MM.1S (cell line): Measurements from ENCODE around the gene L1CAM.
A peak's percentile ranks its signal among the peaks of the same experiment; 100 is the strongest.

Source experiments
- DNase-seq: peaks from one replicate; pipeline ENCODE4 v3.0.0-alpha.2; 2015
- H2AFZ ChIP-seq: fragments of 300-600 bp; sonication (generic); 2 replicates; pipeline ENCODE4 v1.6.0; 2016; ENCODE audit warnings: antibody characterized with exemption, low read length
- H3F3A ChIP-seq: fragments of 300-600 bp; sonication (generic); 2 replicates; pipeline ENCODE4 v1.6.1; 2016; ENCODE audit warnings: mild to moderate bottlenecking, antibody characterized with exemption, low read length, moderate library complexity, mixed read lengths; ENCODE audit not compliant: insufficient read depth
- H3K27ac ChIP-seq: fragments of 300-600 bp; sonication (generic); 2 replicates; pipeline ENCODE4 v1.5.1; 2016; ENCODE audit warnings: mild to moderate bottlenecking, low read length
- H3K27me3 ChIP-seq: fragments of 300-600 bp; sonication (generic); replicated peaks from 2 replicates; pipeline ENCODE4 v1.6.0; 2016; ENCODE audit warnings: low read length; ENCODE audit not compliant: insufficient read depth
- H3K36me3 ChIP-seq: fragments of 300-600 bp; sonication (generic); replicated peaks from 2 replicates; pipeline ENCODE4 v1.6.1; 2016; ENCODE audit warnings: mild to moderate bottlenecking, low read length, mixed read lengths; ENCODE audit not compliant: insufficient read depth
- H3K4me1 ChIP-seq: fragments of 300-600 bp; sonication (generic); 2 replicates; pipeline ENCODE4 v1.6.1; 2016; ENCODE audit warnings: low read length, mixed read lengths
- H3K4me2 ChIP-seq: fragments of 300-600 bp; sonication (generic); 2 replicates; pipeline ENCODE4 v1.6.0; 2016; ENCODE audit warnings: low read depth, low read length
- H3K4me3 ChIP-seq: fragments of 300-600 bp; sonication (generic); 2 replicates; pipeline ENCODE4 v1.5.1; 2016; ENCODE audit warnings: low read length, mixed read lengths
- H3K79me2 ChIP-seq: fragments of 300-600 bp; sonication (generic); 2 replicates; pipeline ENCODE4 v1.6.1; 2016; ENCODE audit warnings: mixed run types, low read length, mixed read lengths
- H3K9ac ChIP-seq: fragments of 300-600 bp; sonication (generic); 2 replicates; pipeline ENCODE4 v1.6.1; 2016; ENCODE audit warnings: low read length, mixed read lengths
- H3K9me2 ChIP-seq: fragments of 300-600 bp; sonication (generic); replicated peaks from 2 replicates; pipeline ENCODE4 v1.6.1; 2016; ENCODE audit warnings: mild to moderate bottlenecking, low read length, mixed read lengths; ENCODE audit not compliant: insufficient read depth
- H3K9me3 ChIP-seq: fragments of 300-600 bp; sonication (generic); replicated peaks from 2 replicates; pipeline ENCODE4 v1.6.1; 2016; ENCODE audit warnings: mild to moderate bottlenecking, low read length, mixed read lengths; ENCODE audit not compliant: insufficient read depth
- H4K20me1 ChIP-seq: fragments of 300-600 bp; sonication (generic); 2 replicates; pipeline ENCODE4 v1.6.1; 2016; ENCODE audit warnings: mild to moderate bottlenecking, low read length, moderate library complexity, mixed read lengths; ENCODE audit not compliant: insufficient read depth
- CTCF ChIP-seq: fragments of 300-600 bp; sonication (generic); IDR thresholded peaks from 2 replicates; pipeline ENCODE4 v1.5.1; 2016; ENCODE audit warnings: antibody characterized with exemption, low read length, mixed read lengths
- EZH2 ChIP-seq: fragments of 300-600 bp; sonication (generic); optimal IDR thresholded peaks from 2 replicates; pipeline ENCODE3; 2017; ENCODE audit warnings: low read depth, mild to moderate bottlenecking, antibody characterized with exemption, low read length, mixed read lengths
- EZH2phosphoT487 ChIP-seq: fragments of 300-600 bp; sonication (generic); IDR thresholded peaks from 2 replicates; pipeline ENCODE4 v1.6.1; 2018; ENCODE audit warnings: antibody characterized with exemption, low read length

Gene L1CAM

GRCh38 chrX:153926552-153926857 is 40.5 kb upstream of the L1CAM start:
- Histone ChIP-seq H3K9me3 (no peaks in the 10 kb centered on the region), H3K9ac (peak overlapping the region; percentile 91), H3K79me2 (peaks cover 52% of the 10 kb centered on the region), H3K36me3 (no peaks in the 10 kb centered on the region), H3K27ac (peak overlapping the region; percentile 98), H3K4me2 (peak overlapping the region; percentile 73), H4K20me1 (no peaks in the 10 kb centered on the region), H3K27me3 (no peaks in the 10 kb centered on the region), H3K4me3 (peak overlapping the region; percentile 78), H3K9me2 (no peaks in the 10 kb centered on the region), H2AFZ (no peak overlapping the region), H3K4me1 (peaks cover 11% of the 10 kb centered on the region; the same call in 1 of the 2 replicates), H3F3A (peaks cover 38% of the 10 kb centered on the region)
- TF ChIP-seq EZH2phosphoT487 (no peak), CTCF (no peak), EZH2 (no peak)
- DNase-seq: no peak

GRCh38 chrX:153925739-153926551 is 40.0 kb upstream of the L1CAM start, which contains the start of gene ARHGAP4:
TSS of gene ARHGAP4 (minus strand) at chrX:153926264. CDS start at chrX:153926202, 62 bp downstream.
- H3K4me2 ChIP-seq: peak within 1 kb of the TSS; percentile 85

GRCh38 chrX:153925387-153925738 is 39.4 kb upstream of the L1CAM start:
- Histone ChIP-seq H3K27ac (peak overlapping the region; percentile 98), H3K27me3 (no peaks in the 10 kb centered on the region), H3K79me2 (peaks cover 43% of the 10 kb centered on the region), H3K4me1 (peaks cover 11% of the 10 kb centered on the region; the same call in 1 of the 2 replicates), H3K4me3 (peak overlapping the region; percentile 90), H4K20me1 (no peaks in the 10 kb centered on the region), H3K4me2 (peak overlapping the region; percentile 85), H3K36me3 (no peaks in the 10 kb centered on the region), H3K9me3 (no peaks in the 10 kb centered on the region), H2AFZ (no peak overlapping the region), H3F3A (peaks cover 38% of the 10 kb centered on the region), H3K9me2 (no peaks in the 10 kb centered on the region), H3K9ac (peak overlapping the region; percentile 98)
- TF ChIP-seq EZH2 (no peak), EZH2phosphoT487 (no peak), CTCF (no peak)
- peak; percentile 81 for DNase-seq

More at GRCh38 chrX:153925739-153926551, 40.0 kb upstream of the L1CAM start, which contains the start of gene ARHGAP4:
- no peak for TF ChIP-seq EZH2
- no peak for TF ChIP-seq CTCF
- peak; percentile 58 for DNase-seq
- Histone ChIP-seq H4K20me1 (no peaks in the 10 kb centered on the region), H3K27ac (peak within 1 kb of the TSS; percentile 98), H3K9me3 (no peaks in the 10 kb centered on the region), H3K4me3 (peak within 1 kb of the TSS; percentile 90), H3K36me3 (no peaks in the 10 kb centered on the region), H3F3A (peaks cover 38% of the 10 kb centered on the region), H3K4me1 (peaks cover 11% of the 10 kb centered on the region; the same call in 1 of the 2 replicates), H3K9ac (peak within 1 kb of the TSS; percentile 98), H3K27me3 (no peaks in the 10 kb centered on the region), H3K9me2 (no peaks in the 10 kb centered on the region), H2AFZ (no peak within 1 kb of the TSS), H3K79me2 (peaks cover 47% of the 10 kb centered on the region)
